GM23248 (cell line): Measurements from ENCODE around the gene CIDEB. TPM values are rescaled to one million over a fixed set of nuclear protein-coding genes. Genes with fewer than 3 reads are reported as not detected.

ENCODE experiments used
- DNase-seq: peaks from one replicate; pipeline ENCODE4 v3.0.0-alpha.2; 2015
- H2AFZ ChIP-seq: fragments of 200-600 bp; sonication (generic); 2 replicates; pipeline ENCODE4 v1.6.1; 2016; ENCODE audit warnings: antibody characterized with exemption
- H3F3A ChIP-seq: fragments of 200-600 bp; sonication (generic); 2 replicates; pipeline ENCODE4 v1.6.1; 2016; ENCODE audit warnings: mild to moderate bottlenecking, antibody characterized with exemption, mixed run types; ENCODE audit not compliant: insufficient read depth
- H3K27ac ChIP-seq: fragments of 200-600 bp; sonication (generic); 2 replicates; pipeline ENCODE4 v1.5.1; 2016; ENCODE audit warnings: mild to moderate bottlenecking
- H3K27me3 ChIP-seq: fragments of 200-600 bp; sonication (generic); replicated peaks from 2 replicates; pipeline ENCODE4 v1.6.1; 2016; ENCODE audit warnings: mild to moderate bottlenecking; ENCODE audit not compliant: insufficient read depth
- H3K36me3 ChIP-seq: fragments of 200-600 bp; sonication (generic); 2 replicates; pipeline ENCODE4 v1.6.1; 2016; ENCODE audit warnings: low read depth, mild to moderate bottlenecking
- H3K4me1 ChIP-seq: fragments of 200-600 bp; sonication (generic); 2 replicates; pipeline ENCODE4 v1.6.1; 2016; ENCODE audit warnings: mild to moderate bottlenecking; ENCODE audit not compliant: insufficient read depth
- H3K4me2 ChIP-seq: fragments of 200-600 bp; sonication (generic); one replicate; pipeline ENCODE4 v1.6.1; 2016; ENCODE audit warnings: mild to moderate bottlenecking; ENCODE audit not compliant: unreplicated experiment
- H3K4me3 ChIP-seq: fragments of 200-600 bp; sonication (generic); 2 replicates; pipeline ENCODE4 v1.5.1; 2016; ENCODE audit warnings: mild to moderate bottlenecking
- H3K79me2 ChIP-seq: fragments of 200-600 bp; sonication (generic); 2 replicates; pipeline ENCODE4 v1.6.1; 2016; ENCODE audit warnings: mild to moderate bottlenecking; ENCODE audit not compliant: insufficient read depth
- H3K9ac ChIP-seq: fragments of 200-600 bp; sonication (generic); 2 replicates; pipeline ENCODE4 v1.6.1; 2016; ENCODE audit warnings: mild to moderate bottlenecking
- H3K9me2 ChIP-seq: fragments of 200-600 bp; sonication (generic); 2 replicates; pipeline ENCODE4 v1.6.1; 2016; ENCODE audit warnings: mixed run types, mild to moderate bottlenecking, moderate library complexity; ENCODE audit not compliant: insufficient read depth
- H3K9me3 ChIP-seq: fragments of 200-600 bp; sonication (generic); one replicate; pipeline ENCODE4 v1.6.1; 2017; ENCODE audit warnings: low read depth
- H4K20me1 ChIP-seq: fragments of 200-600 bp; sonication (generic); 2 replicates; pipeline ENCODE4 v1.6.0; 2016; ENCODE audit not compliant: insufficient read depth
- EZH2 ChIP-seq: fragments of 200-600 bp; sonication (generic); IDR thresholded peaks from 2 replicates; pipeline ENCODE4 v1.6.1; 2018; ENCODE audit warnings: antibody characterized with exemption, mild to moderate bottlenecking; ENCODE audit not compliant: insufficient read depth, poor library complexity, severe bottlenecking
- EZH2phosphoT487 ChIP-seq: fragments of 200-600 bp; sonication (generic); IDR thresholded peaks from 2 replicates; pipeline ENCODE4 v1.6.1; 2018; ENCODE audit warnings: antibody characterized with exemption, moderate library complexity, mild to moderate bottlenecking, low read depth; ENCODE audit not compliant: insufficient read depth
- WGBS, 2 experiments: methylation state at CpG; one replicate each; pipeline ENCODE4 v1.1.6; 2015 to 2017; ENCODE audit warnings: low lambda C conversion rate in 2 of 2, low coverage in 1 of 2; ENCODE audit errors: missing lambda C conversion rate in 2 of 2; 5-methylcytosine and 5-hydroxymethylcytosine counted together
- in situ Hi-C: fragments of 300-500 bp; cut with MboI; formaldehyde crosslinking; loops from 2 replicates; pipeline ENCODE4 v1.15.0; 2020
- polyA plus RNA-seq: library from polyadenylated mRNA; unstranded; fragments of >200 nt; fragmentation: Nextera tagmentation; extraction: Ambion mirVana; gene quantifications from 2 replicates; pipeline ENCODE4 v1.2.1, GENCODE V29; 2016
- total RNA-seq: library from RNA; depleted of rRNA; stranded (reverse); fragments of >200 nt; shearing (Covaris generic); gene quantifications from 2 replicates; pipeline ENCODE4 v1.2.3, GENCODE V29; 2014

The CIDEB gene
- total and polyA plus RNA-seq, 2 experiments from 2014 or later = 1.2 to 2.1 TPM

DNA sequence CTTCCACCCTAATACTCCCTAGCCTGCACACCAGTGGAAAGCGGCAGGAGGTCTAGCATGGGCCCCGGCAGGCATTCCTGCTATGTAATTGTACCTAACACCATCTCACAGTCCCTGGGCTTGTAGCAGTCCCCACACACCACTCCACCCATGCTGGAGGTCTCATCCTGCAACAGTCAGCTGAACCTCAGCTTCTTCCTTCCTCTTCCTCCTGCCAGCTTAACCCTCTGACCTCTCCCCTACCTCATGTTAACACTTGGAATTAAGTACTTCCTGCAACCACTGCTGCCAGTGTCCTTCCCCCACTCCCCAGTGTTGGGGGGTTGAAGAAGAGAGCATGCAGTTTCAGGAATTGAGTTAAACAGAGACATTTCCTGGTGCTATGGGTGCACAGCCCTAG lies 19.5 kb upstream of the CIDEB start:
- H3K79me2 ChIP-seq = no peaks in the 10 kb centered on the region
- H3K9me2 ChIP-seq = no peaks in the 10 kb centered on the region
- no peak overlapping the region for H3K27ac ChIP-seq
- in situ Hi-C loops = no loop called here
- H3K9ac ChIP-seq = no peak overlapping the region
- H3K4me1 ChIP-seq = no peaks in the 10 kb centered on the region
- no peak overlapping the region for H3K4me2 ChIP-seq
- WGBS, 2 experiments = 29 to 49% methylated on average over 2 of the region's 2 CpGs
- H3K36me3 ChIP-seq = no peaks in the 10 kb centered on the region
- H3K4me3 ChIP-seq = no peak overlapping the region
- H2AFZ ChIP-seq = no peak overlapping the region
- H3K9me3 ChIP-seq = no peaks in the 10 kb centered on the region
- DNase-seq = no peak
- no peaks in the 10 kb centered on the region for H4K20me1 ChIP-seq
- no peaks in the 10 kb centered on the region for H3F3A ChIP-seq
- H3K27me3 ChIP-seq = no peaks in the 10 kb centered on the region
- TF ChIP-seq EZH2phosphoT487 = no peak
- no peak for TF ChIP-seq EZH2

DNA sequence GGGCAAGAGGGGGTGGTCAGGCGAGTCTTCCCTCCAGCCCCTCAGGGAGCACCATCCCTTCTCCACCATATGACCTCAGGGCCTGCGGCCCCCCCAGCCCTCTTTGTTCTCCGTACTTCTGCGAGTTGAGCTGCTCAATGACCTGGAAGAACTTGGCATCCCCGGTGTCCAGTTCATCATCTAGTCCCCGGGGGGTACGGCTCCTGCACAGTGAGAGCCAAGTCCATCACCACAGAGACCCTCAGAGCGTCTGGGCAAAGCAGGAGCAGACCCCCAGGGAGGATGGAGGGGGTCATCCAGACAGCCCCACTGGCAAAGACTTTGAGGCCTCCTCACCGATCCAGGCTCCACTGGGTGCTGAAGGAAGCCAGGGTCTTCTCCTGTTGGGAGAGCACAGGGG lies 18.2 kb upstream of the CIDEB start:
- Histone ChIP-seq H3K4me3 (no peak overlapping the region), H3K27me3 (no peaks in the 10 kb centered on the region), H3F3A (no peaks in the 10 kb centered on the region), H3K79me2 (no peaks in the 10 kb centered on the region), H3K9me3 (no peaks in the 10 kb centered on the region), H4K20me1 (no peaks in the 10 kb centered on the region), H3K9ac (no peak overlapping the region), H3K36me3 (no peaks in the 10 kb centered on the region), H3K9me2 (no peaks in the 10 kb centered on the region), H3K4me2 (no peak overlapping the region), H2AFZ (no peak overlapping the region), H3K4me1 (no peaks in the 10 kb centered on the region), H3K27ac (no peak overlapping the region)
- DNase-seq = no peak
- in situ Hi-C loops = no loop called here
- TF ChIP-seq EZH2 = no peak
- TF ChIP-seq EZH2phosphoT487 = no peak
- 57 to 67% methylated on average over 8 to 9 of the region's 9 CpGs for WGBS, 2 experiments

DNA sequence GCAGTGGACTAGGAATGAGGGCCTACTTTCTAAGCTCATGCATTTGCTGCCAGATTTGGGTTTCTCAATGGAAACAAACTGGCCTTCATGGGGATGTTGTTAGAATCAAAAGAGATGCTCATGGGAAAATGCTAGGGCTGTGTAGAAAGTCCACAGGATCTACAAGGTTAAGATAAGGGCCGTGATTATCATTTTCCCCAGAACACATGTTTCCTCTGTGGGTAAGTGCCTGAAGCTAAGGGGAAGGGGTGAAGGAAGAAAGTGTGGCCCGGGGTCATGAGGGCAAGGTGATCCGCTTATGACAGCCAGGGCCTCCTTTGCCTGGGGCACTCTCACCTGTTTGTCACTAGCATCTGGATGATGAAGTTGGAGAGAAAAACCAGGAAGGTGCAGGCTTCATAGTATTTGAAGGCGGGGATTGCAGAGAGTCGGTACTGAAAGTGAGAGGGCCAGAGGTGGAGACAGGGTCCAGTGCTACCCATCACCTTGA lies 17.3 kb upstream of the CIDEB start:
- in situ Hi-C loops = no loop called here

DNA sequence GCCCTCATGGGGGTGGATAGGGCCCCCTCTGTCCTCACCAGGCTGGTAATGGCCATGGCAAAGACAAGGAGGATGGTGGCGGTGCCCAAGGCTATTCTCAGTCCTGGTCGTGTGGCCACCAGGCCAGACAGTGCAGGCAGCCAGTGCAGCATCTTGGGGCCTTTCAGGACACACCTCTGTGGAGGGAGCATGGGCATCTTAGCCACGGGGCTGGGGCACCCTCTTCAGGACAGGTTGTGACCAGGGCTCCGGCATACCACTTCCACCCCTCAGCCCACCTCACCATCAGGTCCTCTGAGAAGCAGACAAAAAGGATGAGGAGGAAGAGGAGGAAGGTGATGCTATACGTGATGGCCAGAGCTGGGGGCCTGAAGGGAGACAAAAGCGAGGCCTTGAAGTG lies 16.2 kb upstream of the CIDEB start:
- Histone ChIP-seq H3K4me1 (no peaks in the 10 kb centered on the region), H3K36me3 (no peaks in the 10 kb centered on the region), H3K4me3 (no peak overlapping the region), H3K9me2 (no peaks in the 10 kb centered on the region), H3K9me3 (no peaks in the 10 kb centered on the region), H4K20me1 (no peaks in the 10 kb centered on the region), H3K4me2 (no peak overlapping the region), H3K27me3 (no peaks in the 10 kb centered on the region; the same call in 1 of the 2 replicates), H2AFZ (no peak overlapping the region), H3F3A (no peaks in the 10 kb centered on the region), H3K79me2 (no peaks in the 10 kb centered on the region), H3K9ac (no peak overlapping the region), H3K27ac (no peak overlapping the region)
- no peak for DNase-seq
- TF ChIP-seq EZH2 (no peak), EZH2phosphoT487 (no peak)
- 62 to 65% methylated on average over 6 of the region's 6 CpGs for WGBS, 2 experiments
- in situ Hi-C loops = no loop called here

More for the DNA sequence above, 17.3 kb upstream of the CIDEB start:
- DNase-seq = no peak
- Histone ChIP-seq H3K4me3 (no peak overlapping the region), H3K4me1 (no peaks in the 10 kb centered on the region), H3F3A (no peaks in the 10 kb centered on the region), H3K9me3 (no peaks in the 10 kb centered on the region), H3K4me2 (no peak overlapping the region), H3K27ac (no peak overlapping the region), H3K36me3 (no peaks in the 10 kb centered on the region), H3K79me2 (no peaks in the 10 kb centered on the region), H3K9me2 (no peaks in the 10 kb centered on the region), H2AFZ (no peak overlapping the region), H3K9ac (no peak overlapping the region), H4K20me1 (no peaks in the 10 kb centered on the region), H3K27me3 (no peaks in the 10 kb centered on the region; the same call in 1 of the 2 replicates)
- no peak for TF ChIP-seq EZH2phosphoT487
- no peak for TF ChIP-seq EZH2
- 72 to 82% methylated on average over 5 of the region's 5 CpGs for WGBS, 2 experiments

DNA sequence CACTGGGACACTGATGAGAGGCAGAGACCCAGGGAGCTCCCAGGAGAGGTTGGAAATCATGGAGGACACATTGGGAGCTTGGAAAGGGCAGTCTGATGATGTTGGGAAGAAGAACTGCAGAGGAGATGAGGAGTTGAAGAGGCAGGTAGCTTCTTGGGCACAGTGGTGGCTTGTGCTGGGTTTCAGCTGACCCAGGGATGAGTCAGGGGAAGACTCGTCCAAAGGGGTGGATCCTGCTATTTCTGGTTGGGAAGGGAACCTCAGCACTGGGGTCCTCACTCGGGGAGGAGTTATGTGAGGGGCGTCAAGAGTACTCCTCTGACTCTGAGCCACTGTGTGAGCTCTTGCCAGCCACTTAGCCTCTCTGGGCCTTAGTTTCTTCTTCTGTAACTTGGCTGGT lies 15.6 kb upstream of the CIDEB start:
- Histone ChIP-seq H4K20me1 (no peaks in the 10 kb centered on the region), H3K36me3 (no peaks in the 10 kb centered on the region), H3K4me3 (no peak overlapping the region), H3K9me3 (no peaks in the 10 kb centered on the region), H3K27me3 (no peaks in the 10 kb centered on the region; the same call in 1 of the 2 replicates), H3K4me1 (no peaks in the 10 kb centered on the region), H3K79me2 (no peaks in the 10 kb centered on the region), H3K9me2 (no peaks in the 10 kb centered on the region), H3K27ac (no peak overlapping the region), H3F3A (no peaks in the 10 kb centered on the region), H3K9ac (no peak overlapping the region), H3K4me2 (no peak overlapping the region), H2AFZ (no peak overlapping the region)
- in situ Hi-C loops = no loop called here
- whole genome bisulfite sequencing, 2 experiments = 10% methylated on average over 3 of the region's 3 CpGs
- peak; percentile 39 for DNase-seq
- TF ChIP-seq EZH2phosphoT487 (no peak), EZH2 (no peak)
